NCI-H2227 (cell line): ENCODE results near the gene TSC22D2.
"Not testable (repeated sequence)": the region's sequence is repeated elsewhere in the genome, so short reads cannot be mapped to it uniquely, and the experiment has no call there.

Experiments used
- DNase-seq: peaks from one replicate; lab custom pipeline; 2025; ENCODE audit not compliant: unreplicated experiment; lab: John Stamatoyannopoulos, UW

Gene TSC22D2

GRCh38 chr3:150479370-150479769 is 71.3 kb downstream of the TSC22D2 start:
- no peak for DNase-seq

- DNase-seq: no peak
Observed at GRCh38 chr3:150480877-150481276, 72.8 kb downstream of the TSC22D2 start.

GRCh38 chr3:150483226-150483625 is 75.1 kb downstream of the TSC22D2 start:
- no peak for DNase-seq

GRCh38 chr3:150484410-150484809 is 76.3 kb downstream of the TSC22D2 start:
- DNase-seq: no peak

GRCh38 chr3:150488867-150489266 is 80.8 kb downstream of the TSC22D2 start:
- no peak for DNase-seq

- no peak for DNase-seq
Observed at GRCh38 chr3:150490277-150490986, 82.3 kb downstream of the TSC22D2 start.

- no peak for DNase-seq
Observed at GRCh38 chr3:150494411-150494977, 86.4 kb downstream of the TSC22D2 start.

GRCh38 chr3:150495149-150495548 is 87.1 kb downstream of the TSC22D2 start:
- DNase-seq: no peak

- peak; percentile 37 for DNase-seq
Observed at GRCh38 chr3:150495563-150496168, 87.6 kb downstream of the TSC22D2 start.

- no peak for DNase-seq
Observed at GRCh38 chr3:150497956-150498355, 89.9 kb downstream of the TSC22D2 start.

GRCh38 chr3:150500960-150501359 is 92.9 kb downstream of the TSC22D2 start:
- not testable (repeated sequence) for DNase-seq

- DNase-seq: no peak
Observed at GRCh38 chr3:150503402-150504099, 95.5 kb downstream of the TSC22D2 start.

- no peak for DNase-seq
Observed at GRCh38 chr3:150504483-150504882, 96.4 kb downstream of the TSC22D2 start.

- no peak for DNase-seq
Observed at GRCh38 chr3:150508401-150508800, 100.3 kb downstream of the TSC22D2 start.

GRCh38 chr3:150509780-150510179 is 101.7 kb downstream of the TSC22D2 start:
- DNase-seq: no peak

- no peak for DNase-seq
Observed at GRCh38 chr3:150511122-150511821, 103.2 kb downstream of the TSC22D2 start.

GRCh38 chr3:150515210-150515609 is 107.1 kb downstream of the TSC22D2 start:
- no peak for DNase-seq
